ENCODE measurements around the gene PHTF1. TPM values are rescaled to one million over a fixed set of nuclear protein-coding genes. Genes with fewer than 3 reads are reported as not detected.

Gene PHTF1
- polyA plus RNA-seq, 1 donor from 2014 or later: 46.1 TPM

DNA sequence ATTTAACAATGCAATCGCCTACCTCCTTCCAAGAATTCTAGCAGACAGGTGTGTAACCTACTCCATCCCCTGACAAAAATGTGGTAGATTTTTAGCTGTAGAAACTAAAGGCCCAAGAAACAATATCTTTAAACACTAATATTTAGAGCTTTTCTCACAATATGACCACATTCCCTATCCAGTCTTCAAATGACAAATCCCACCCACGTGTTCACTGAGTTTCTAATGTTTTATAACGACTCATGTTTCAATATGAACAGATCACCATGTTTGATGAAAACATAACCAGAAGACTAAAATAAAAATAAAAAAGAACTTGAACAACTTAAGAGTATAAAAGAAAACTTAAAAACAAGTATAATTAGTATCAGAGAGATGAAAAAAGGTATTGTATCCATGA, 28.4 kb upstream of the PHTF1 start:
- peaks cover 66% of the 10 kb centered on the region for H3K79me2 ChIP-seq (replicated peaks; ENCODE audit: insufficient read depth, low read length)

DNA sequence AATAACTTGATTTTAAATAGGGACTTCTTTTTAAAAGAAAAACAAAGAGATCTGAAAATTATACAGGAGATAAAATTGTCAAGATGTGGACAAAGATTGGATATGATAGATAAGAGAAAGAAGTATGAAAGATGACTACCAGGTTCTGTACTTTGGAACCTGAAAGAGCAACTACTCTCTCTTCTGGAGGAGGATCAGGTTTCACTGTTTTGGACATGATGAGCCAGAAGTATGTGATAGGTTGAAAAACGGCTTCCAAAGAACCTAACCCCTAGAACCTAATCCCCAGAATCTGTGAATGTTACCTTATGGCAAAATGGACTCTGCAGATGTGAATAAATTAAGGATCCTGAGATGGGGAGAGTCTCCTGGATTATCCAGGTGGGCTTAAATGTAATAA, 26.8 kb upstream of the PHTF1 start:
- no peaks in the 10 kb centered on the region for H3K36me3 ChIP-seq (ENCODE audit: insufficient read depth, low read length)
- peaks cover 3% of the 10 kb centered on the region for H4K20me1 ChIP-seq (ENCODE audit: insufficient read depth)
- no peak overlapping the region for H3K9ac ChIP-seq (ENCODE audit: low read length)
- H3K79me2 ChIP-seq (replicated peaks; ENCODE audit: insufficient read depth, low read length): peaks cover 70% of the 10 kb centered on the region
- H3K27ac ChIP-seq (ENCODE audit: low read length): no peak overlapping the region
- peaks cover 4% of the 10 kb centered on the region for H3F3A ChIP-seq (ENCODE audit: insufficient read depth, low read length, poor library complexity, severe bottlenecking)
- no peak overlapping the region for H2AFZ ChIP-seq (ENCODE audit: low read depth, low read length)
- no peaks in the 10 kb centered on the region for H3K9me3 ChIP-seq (ENCODE audit: low read length)
- no peak overlapping the region for H3K4me3 ChIP-seq (ENCODE audit: low read length)
- no peaks in the 10 kb centered on the region for H3K27me3 ChIP-seq (ENCODE audit: insufficient read depth, low read depth, low read length)
- no peak overlapping the region for H3K4me2 ChIP-seq (ENCODE audit: low read length)
- TF ChIP-seq, protein P1, sequence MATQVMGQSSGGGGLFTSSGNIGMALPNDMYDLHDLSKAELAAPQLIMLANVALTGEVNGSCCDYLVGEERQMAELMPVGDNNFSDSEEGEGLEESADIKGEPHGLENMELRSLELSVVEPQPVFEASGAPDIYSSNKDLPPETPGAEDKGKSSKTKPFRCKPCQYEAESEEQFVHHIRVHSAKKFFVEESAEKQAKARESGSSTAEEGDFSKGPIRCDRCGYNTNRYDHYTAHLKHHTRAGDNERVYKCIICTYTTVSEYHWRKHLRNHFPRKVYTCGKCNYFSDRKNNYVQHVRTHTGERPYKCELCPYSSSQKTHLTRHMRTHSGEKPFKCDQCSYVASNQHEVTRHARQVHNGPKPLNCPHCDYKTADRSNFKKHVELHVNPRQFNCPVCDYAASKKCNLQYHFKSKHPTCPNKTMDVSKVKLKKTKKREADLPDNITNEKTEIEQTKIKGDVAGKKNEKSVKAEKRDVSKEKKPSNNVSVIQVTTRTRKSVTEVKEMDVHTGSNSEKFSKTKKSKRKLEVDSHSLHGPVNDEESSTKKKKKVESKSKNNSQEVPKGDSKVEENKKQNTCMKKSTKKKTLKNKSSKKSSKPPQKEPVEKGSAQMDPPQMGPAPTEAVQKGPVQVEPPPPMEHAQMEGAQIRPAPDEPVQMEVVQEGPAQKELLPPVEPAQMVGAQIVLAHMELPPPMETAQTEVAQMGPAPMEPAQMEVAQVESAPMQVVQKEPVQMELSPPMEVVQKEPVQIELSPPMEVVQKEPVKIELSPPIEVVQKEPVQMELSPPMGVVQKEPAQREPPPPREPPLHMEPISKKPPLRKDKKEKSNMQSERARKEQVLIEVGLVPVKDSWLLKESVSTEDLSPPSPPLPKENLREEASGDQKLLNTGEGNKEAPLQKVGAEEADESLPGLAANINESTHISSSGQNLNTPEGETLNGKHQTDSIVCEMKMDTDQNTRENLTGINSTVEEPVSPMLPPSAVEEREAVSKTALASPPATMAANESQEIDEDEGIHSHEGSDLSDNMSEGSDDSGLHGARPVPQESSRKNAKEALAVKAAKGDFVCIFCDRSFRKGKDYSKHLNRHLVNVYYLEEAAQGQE (IDR thresholded peaks at IDR 0.05; ENCODE audit: borderline replicate concordance): no peak
- TF ChIP-seq POLR2AphosphoS5 (IDR thresholded peaks at IDR 0.05) (no peak), RAD21 (conservative IDR thresholded peaks at IDR 0.05) (no peak), EZH2 (IDR thresholded peaks at IDR 0.05; ENCODE audit: borderline replicate concordance, insufficient read depth, low read length, poor library complexity, severe bottlenecking) (no peak), MXI1 (conservative IDR thresholded peaks at IDR 0.05; ENCODE audit: poor library complexity, severe bottlenecking) (no peak), EP300 (conservative IDR thresholded peaks at IDR 0.05; ENCODE audit: poor library complexity, severe bottlenecking) (no peak), TAF1 (IDR thresholded peaks at IDR 0.05; ENCODE audit: low read depth) (no peak), SMC3 (conservative IDR thresholded peaks at IDR 0.05; ENCODE audit: poor library complexity) (no peak)
- TF ChIP-seq, protein P2, sequence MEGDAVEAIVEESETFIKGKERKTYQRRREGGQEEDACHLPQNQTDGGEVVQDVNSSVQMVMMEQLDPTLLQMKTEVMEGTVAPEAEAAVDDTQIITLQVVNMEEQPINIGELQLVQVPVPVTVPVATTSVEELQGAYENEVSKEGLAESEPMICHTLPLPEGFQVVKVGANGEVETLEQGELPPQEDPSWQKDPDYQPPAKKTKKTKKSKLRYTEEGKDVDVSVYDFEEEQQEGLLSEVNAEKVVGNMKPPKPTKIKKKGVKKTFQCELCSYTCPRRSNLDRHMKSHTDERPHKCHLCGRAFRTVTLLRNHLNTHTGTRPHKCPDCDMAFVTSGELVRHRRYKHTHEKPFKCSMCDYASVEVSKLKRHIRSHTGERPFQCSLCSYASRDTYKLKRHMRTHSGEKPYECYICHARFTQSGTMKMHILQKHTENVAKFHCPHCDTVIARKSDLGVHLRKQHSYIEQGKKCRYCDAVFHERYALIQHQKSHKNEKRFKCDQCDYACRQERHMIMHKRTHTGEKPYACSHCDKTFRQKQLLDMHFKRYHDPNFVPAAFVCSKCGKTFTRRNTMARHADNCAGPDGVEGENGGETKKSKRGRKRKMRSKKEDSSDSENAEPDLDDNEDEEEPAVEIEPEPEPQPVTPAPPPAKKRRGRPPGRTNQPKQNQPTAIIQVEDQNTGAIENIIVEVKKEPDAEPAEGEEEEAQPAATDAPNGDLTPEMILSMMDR (IDR thresholded peaks at IDR 0.05; ENCODE audit: poor library complexity, severe bottlenecking): no peak
- H3K9me2 ChIP-seq (ENCODE audit: insufficient read depth, low read length): no peaks in the 10 kb centered on the region

More for the DNA sequence above, 28.4 kb upstream of the PHTF1 start:
- H3K36me3 ChIP-seq (ENCODE audit: insufficient read depth, low read length): no peaks in the 10 kb centered on the region
- H3K4me2 ChIP-seq (ENCODE audit: low read length): no peak overlapping the region
- no peak overlapping the region for H3K9ac ChIP-seq (ENCODE audit: low read length)
- peaks cover 3% of the 10 kb centered on the region for H4K20me1 ChIP-seq (ENCODE audit: insufficient read depth)
- no peak for TF ChIP-seq POLR2AphosphoS5 (IDR thresholded peaks at IDR 0.05)
- TF ChIP-seq EZH2 (IDR thresholded peaks at IDR 0.05; ENCODE audit: borderline replicate concordance, insufficient read depth, low read length, poor library complexity, severe bottlenecking): no peak
- TF ChIP-seq RAD21 (conservative IDR thresholded peaks at IDR 0.05): no peak
- TF ChIP-seq MXI1 (conservative IDR thresholded peaks at IDR 0.05; ENCODE audit: poor library complexity, severe bottlenecking): no peak
- no peak for TF ChIP-seq EP300 (conservative IDR thresholded peaks at IDR 0.05; ENCODE audit: poor library complexity, severe bottlenecking)
- TF ChIP-seq, protein P1 (IDR thresholded peaks at IDR 0.05; ENCODE audit: borderline replicate concordance): no peak
- TF ChIP-seq, protein P2 (IDR thresholded peaks at IDR 0.05; ENCODE audit: poor library complexity, severe bottlenecking): no peak
- no peak for TF ChIP-seq TAF1 (IDR thresholded peaks at IDR 0.05; ENCODE audit: low read depth)
- no peak for TF ChIP-seq SMC3 (conservative IDR thresholded peaks at IDR 0.05; ENCODE audit: poor library complexity)
- peaks cover 4% of the 10 kb centered on the region for H3F3A ChIP-seq (ENCODE audit: insufficient read depth, low read length, poor library complexity, severe bottlenecking)
- H3K27me3 ChIP-seq (ENCODE audit: insufficient read depth, low read depth, low read length): no peaks in the 10 kb centered on the region
- no peaks in the 10 kb centered on the region for H3K9me2 ChIP-seq (ENCODE audit: insufficient read depth, low read length)
- H3K27ac ChIP-seq (ENCODE audit: low read length): no peak overlapping the region
- H2AFZ ChIP-seq (ENCODE audit: low read depth, low read length): no peak overlapping the region
- no peak overlapping the region for H3K4me3 ChIP-seq (ENCODE audit: low read length)
- no peaks in the 10 kb centered on the region for H3K9me3 ChIP-seq (ENCODE audit: low read length)

Measured in neural cell (in vitro differentiated cells).